Measurements from ENCODE around the gene PIK3R3.

Gene PIK3R3

GRCh38 chr1:46174448-46175231 is 42.2 kb upstream of the PIK3R3 start, which contains the start of gene TSPAN1:
TSPAN1 (plus strand) TSS chr1:46175087; CDS start chr1:46181108, 6,021 bp downstream.
- H3K4me3 ChIP-seq (ENCODE audit: low read length): no peak within 1 kb of the TSS
- TF ChIP-seq, protein P1, sequence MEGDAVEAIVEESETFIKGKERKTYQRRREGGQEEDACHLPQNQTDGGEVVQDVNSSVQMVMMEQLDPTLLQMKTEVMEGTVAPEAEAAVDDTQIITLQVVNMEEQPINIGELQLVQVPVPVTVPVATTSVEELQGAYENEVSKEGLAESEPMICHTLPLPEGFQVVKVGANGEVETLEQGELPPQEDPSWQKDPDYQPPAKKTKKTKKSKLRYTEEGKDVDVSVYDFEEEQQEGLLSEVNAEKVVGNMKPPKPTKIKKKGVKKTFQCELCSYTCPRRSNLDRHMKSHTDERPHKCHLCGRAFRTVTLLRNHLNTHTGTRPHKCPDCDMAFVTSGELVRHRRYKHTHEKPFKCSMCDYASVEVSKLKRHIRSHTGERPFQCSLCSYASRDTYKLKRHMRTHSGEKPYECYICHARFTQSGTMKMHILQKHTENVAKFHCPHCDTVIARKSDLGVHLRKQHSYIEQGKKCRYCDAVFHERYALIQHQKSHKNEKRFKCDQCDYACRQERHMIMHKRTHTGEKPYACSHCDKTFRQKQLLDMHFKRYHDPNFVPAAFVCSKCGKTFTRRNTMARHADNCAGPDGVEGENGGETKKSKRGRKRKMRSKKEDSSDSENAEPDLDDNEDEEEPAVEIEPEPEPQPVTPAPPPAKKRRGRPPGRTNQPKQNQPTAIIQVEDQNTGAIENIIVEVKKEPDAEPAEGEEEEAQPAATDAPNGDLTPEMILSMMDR (conservative IDR thresholded peaks at IDR 0.05; ENCODE audit: low read depth, low read length): no peak
- DNase-seq (ENCODE audit: low read depth): no peak

GRCh38 chr1:46173361-46173856 is 41.0 kb upstream of the PIK3R3 start:
- H3K4me3 ChIP-seq (ENCODE audit: low read length): no peak overlapping the region
- TF ChIP-seq, protein P1 (conservative IDR thresholded peaks at IDR 0.05; ENCODE audit: low read depth, low read length): no peak
- no peak for DNase-seq (ENCODE audit: low read depth)

- DNase-seq (ENCODE audit: low read depth): no peak
- H3K4me3 ChIP-seq (ENCODE audit: low read length): no peak overlapping the region
- TF ChIP-seq, protein P1 (conservative IDR thresholded peaks at IDR 0.05; ENCODE audit: low read depth, low read length): no peak
Measured at GRCh38 chr1:46172321-46172720, 39.9 kb upstream of the PIK3R3 start.

DNA sequence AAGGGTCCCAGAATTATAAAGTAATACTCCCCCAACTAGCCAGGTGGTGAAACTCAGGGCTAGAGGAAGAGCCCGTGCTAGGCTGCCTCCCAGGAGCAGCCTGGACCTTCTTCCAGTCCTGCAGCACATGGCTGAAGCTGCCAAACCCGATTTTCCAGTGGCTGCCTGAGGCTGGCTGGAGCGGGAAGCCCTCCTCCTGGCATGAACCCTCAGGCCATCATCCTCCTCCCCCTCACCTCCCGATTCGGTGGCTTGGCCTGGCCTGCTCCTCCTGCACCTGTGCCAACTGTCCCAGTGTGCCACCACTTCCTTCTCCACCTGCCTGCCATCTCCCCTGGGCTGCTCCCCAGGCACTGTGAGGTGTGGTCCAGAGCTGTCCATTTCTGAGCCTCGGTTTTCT is 39.4 kb upstream of the PIK3R3 start:
- no peak for DNase-seq (ENCODE audit: low read depth)
- TF ChIP-seq, protein P1 (conservative IDR thresholded peaks at IDR 0.05; ENCODE audit: low read depth, low read length): no peak
- no peak overlapping the region for H3K4me3 ChIP-seq (ENCODE audit: low read length)

- DNase-seq (ENCODE audit: low read depth): no peak
- TF ChIP-seq, protein P1 (conservative IDR thresholded peaks at IDR 0.05; ENCODE audit: low read depth, low read length): no peak
- H3K4me3 ChIP-seq (ENCODE audit: low read length): no peak overlapping the region
Measured at GRCh38 chr1:46171351-46171750, 38.9 kb upstream of the PIK3R3 start.

DNA sequence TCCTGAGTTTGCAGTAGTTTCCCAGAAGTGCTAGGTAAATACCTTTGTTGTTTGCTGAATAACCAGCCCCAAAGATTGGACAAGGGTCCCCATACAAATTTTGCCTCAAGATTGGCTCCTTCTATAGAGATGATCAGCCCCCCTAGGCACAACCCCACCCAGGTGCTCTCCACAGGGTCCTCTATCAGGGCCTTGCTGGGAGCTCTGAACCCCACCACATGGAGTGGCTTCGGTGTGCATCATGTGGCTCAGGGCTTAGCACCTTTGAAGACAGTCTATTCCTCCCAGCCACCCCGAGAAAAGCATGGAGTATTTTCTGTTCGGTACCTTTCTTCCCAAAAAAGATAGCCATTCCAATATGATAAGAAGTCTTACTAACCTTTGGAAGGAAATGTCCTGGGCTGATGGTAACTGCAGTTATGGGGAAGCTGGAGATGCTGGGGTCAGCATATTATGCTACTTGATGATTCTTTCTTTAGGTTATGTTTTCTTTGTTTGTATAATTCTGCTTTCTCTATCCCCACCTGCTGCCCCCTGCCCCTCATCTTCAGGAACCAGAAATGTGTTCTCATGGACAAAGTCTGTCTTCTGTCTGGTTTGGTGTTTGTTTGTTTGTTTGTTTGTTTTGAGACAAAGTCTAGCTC is 37.5 kb upstream of the PIK3R3 start:
- TF ChIP-seq, protein P1 (conservative IDR thresholded peaks at IDR 0.05; ENCODE audit: low read depth, low read length): no peak
- DNase-seq (ENCODE audit: low read depth): no peak
- H3K4me3 ChIP-seq (ENCODE audit: low read length): no peak overlapping the region
